GM12878 (cell line): ENCODE results near the gene POLK. TPM values are rescaled to one million over a fixed set of nuclear protein-coding genes. Genes with fewer than 3 reads are reported as not detected.

ENCODE experiments used
- ATAC-seq: fragments of 200-7000 bp; cut with Tn5 transposase; 3 replicates; pipeline ENCODE4 v1.9.1; 2020; ENCODE audit warnings: mild to moderate bottlenecking, moderate library complexity
- BruUV-seq: library from RNA; stranded (reverse); fragments of 400-500 nt; replicated peaks from 2 replicates; lab custom pipeline; 2021; lab: Mats Ljungman, UMichigan
- CTCF ChIA-PET: fragments of 300-600 bp; sonication (Branson Sonifier 250); formaldehyde crosslinking; extraction: SDS; loops from one replicate; lab custom pipeline; 2021; ENCODE audit warnings: inconsistent platforms; lab: Yijun Ruan, JAX
- POLR2A ChIA-PET: fragments of 350-600 bp; formaldehyde crosslinking; extraction: SDS; loops from one replicate; lab custom pipeline; 2021; ENCODE audit warnings: inconsistent platforms; lab: Charles Lee
- RAD21 ChIA-PET: fragments of 300-600 bp; sonication (Branson Sonifier 250); formaldehyde crosslinking; loops from one replicate; lab custom pipeline; 2023; ENCODE audit warnings: antibody characterized with exemption; ENCODE audit not compliant: unreplicated experiment; lab: Charles Lee
- SMC1A ChIA-PET: fragments of 300-600 bp; sonication (Branson Sonifier 250); formaldehyde crosslinking; loops from one replicate; lab custom pipeline; 2023; ENCODE audit not compliant: unreplicated experiment, uncharacterized antibody; lab: Charles Lee
- DNase-seq: peaks from one replicate; pipeline ENCODE4 v3.0.0-alpha.2; 2011; ENCODE audit warnings: low read depth, low spot score
- FAIRE-seq: peaks from 3 replicates; lab custom pipeline; 2011; peaks lifted over from hg19 to GRCh38; lab: Jason Lieb, UNC
- H2AFZ ChIP-seq: 2 replicates; pipeline ENCODE4 v1.6.0; 2011; ENCODE audit warnings: low read depth, low read length, control low read depth; ENCODE audit not compliant: control insufficient read depth
- H3K27ac ChIP-seq: 2 replicates; pipeline ENCODE4 v1.5.1; 2011; ENCODE audit warnings: control low read depth; ENCODE audit not compliant: control insufficient read depth, insufficient read depth
- H3K27me3 ChIP-seq, 2 experiments: replicated peaks in 1 of 2; 2 replicates each; pipeline versions ENCODE4 v1.6.0 to v1.6.1; 2011; ENCODE audit warnings: low read length in 1 of 2; ENCODE audit not compliant: control insufficient read depth in 2 of 2, insufficient read depth in 2 of 2
- H3K36me3 ChIP-seq, 2 experiments: 2 replicates each; pipeline ENCODE4 v1.5.1; 2011; ENCODE audit warnings: low read length in 1 of 2; ENCODE audit not compliant: control insufficient read depth in 2 of 2, insufficient read depth in 2 of 2
- H3K4me1 ChIP-seq: 2 replicates; pipeline ENCODE4 v1.6.1; 2011; ENCODE audit warnings: mild to moderate bottlenecking, low read length, moderate library complexity, mixed read lengths; ENCODE audit not compliant: control insufficient read depth, insufficient read depth
- H3K4me2 ChIP-seq: 2 replicates; pipeline ENCODE4 v1.6.0; 2011; ENCODE audit warnings: control low read depth; ENCODE audit not compliant: control insufficient read depth, insufficient read depth
- H3K4me3 ChIP-seq: fragments of 200-600 bp; sonication (generic); 2 replicates; pipeline ENCODE4 v1.5.1; 2016
- H3K79me2 ChIP-seq: 2 replicates; pipeline ENCODE4 v1.6.0; 2011; ENCODE audit warnings: low read length; ENCODE audit not compliant: control insufficient read depth, insufficient read depth
- H3K9ac ChIP-seq: 2 replicates; pipeline ENCODE4 v1.8.0; 2011; ENCODE audit warnings: low read length, control low read depth, mixed read lengths; ENCODE audit not compliant: control insufficient read depth, insufficient read depth
- H3K9me3 ChIP-seq: replicated peaks from 3 replicates; pipeline ENCODE4 v1.5.1; 2011; ENCODE audit warnings: mild to moderate bottlenecking, low read length; ENCODE audit not compliant: control insufficient read depth, insufficient read depth
- H4K20me1 ChIP-seq: 2 replicates; pipeline ENCODE4 v1.6.0; 2011; ENCODE audit not compliant: control insufficient read depth, insufficient read depth
- BCL11A ChIP-seq: IDR thresholded peaks from 2 replicates; pipeline ENCODE4 v1.6.1; 2011; ENCODE audit warnings: low read depth, low read length
- EED ChIP-seq: sonication (generic); IDR thresholded peaks from 2 replicates; pipeline ENCODE4 v1.6.1; 2016; ENCODE audit warnings: antibody characterized with exemption, low read depth
- KLF5 ChIP-seq: fragments of 450-650 bp; IDR thresholded peaks from 2 replicates; pipeline ENCODE4 v1.6.1; 2014; ENCODE audit warnings: mild to moderate bottlenecking; ENCODE audit not compliant: partially characterized antibody
- NR2C1 ChIP-seq: fragments of 450-650 bp; IDR thresholded peaks from 2 replicates; pipeline ENCODE4 v1.6.1; 2017; ENCODE audit warnings: antibody characterized with exemption, mild to moderate bottlenecking, moderate library complexity
- WGBS: methylation state at CpG from one replicate; pipeline ENCODE4 v1.1.6; 2016; ENCODE audit warnings: low lambda C conversion rate; ENCODE audit not compliant: insufficient replicate concordance, insufficient coverage; ENCODE audit errors: missing lambda C conversion rate; 5-methylcytosine and 5-hydroxymethylcytosine counted together
- in situ Hi-C: fragments of 300-500 bp; cut with MboI; formaldehyde crosslinking; loops from 9 replicates; pipeline ENCODE4 v1.14.3; 2018; ENCODE audit warnings: mixed read lengths
- intact Hi-C: fragments of 100-400 bp; cut with micrococcal nuclease; formaldehyde crosslinking; loops from one replicate; pipeline ENCODE4 v1.14.2; 2022; ENCODE audit not compliant: unreplicated experiment
- polyA plus RNA-seq, 11 experiments: library from polyadenylated mRNA; depleted of rRNA in 4 of 11; unstranded in 6 of 11; stranded (reverse) in 5 of 11; fragments of >200 nt; fragmentation: Nextera tagmentation in 4 of 11; fragmentation: Illumina TruSeq in 1 of 11; extraction: Ambion mirVana in 4 of 11; extraction: Trizol in 1 of 11; gene quantifications; 1 replicate in 1 of 11; 2 replicates in 10 of 11; pipeline versions ENCODE4 v1.2.1 to v1.2.3, GENCODE V29; 2011 to 2016; ENCODE audit warnings: inconsistent platforms in 2 of 11, missing spikeins in 2 of 11, low read depth in 1 of 11
- total RNA-seq, 4 experiments: library from RNA; depleted of rRNA in 3 of 4; stranded (reverse); fragments of >200 nt in 3 of 4; fragmentation: Illumina TruSeq in 1 of 4; extraction: Trizol in 1 of 4; gene quantifications; 2 replicates each; pipeline versions ENCODE4 v1.2.1 to v1.2.3, GENCODE V29; 2013 to 2021
- TF ChIP-seq, protein P1 (sequence below), 3 experiments: IDR thresholded peaks in 2 of 3; conservative IDR thresholded peaks in 1 of 3; 2 replicates each; pipeline ENCODE4 v1.5.1; 2011; ENCODE audit warnings: low read depth in 3 of 3, low read length in 3 of 3, mild to moderate bottlenecking in 3 of 3, control low read depth in 2 of 3, moderate library complexity in 2 of 3, inconsistent platforms in 1 of 3, mixed read lengths in 1 of 3; ENCODE audit not compliant: control insufficient read depth in 2 of 3, insufficient read depth in 1 of 3; ENCODE audit errors: extremely low read depth in 1 of 3
- TF ChIP-seq, protein P2 (sequence below): fragments of 450-650 bp; IDR thresholded peaks from 2 replicates; pipeline ENCODE4 v1.6.1; 2018; ENCODE audit warnings: mild to moderate bottlenecking, low read depth, moderate library complexity; ENCODE audit not compliant: partially characterized antibody
- TF ChIP-seq, protein P3 (sequence below): fragments of 450-650 bp; conservative IDR thresholded peaks from 2 replicates; pipeline ENCODE4 v1.6.1; 2017; ENCODE audit warnings: mild to moderate bottlenecking, moderate library complexity
- TF ChIP-seq, protein P4 (sequence below): fragments of 450-650 bp; IDR thresholded peaks from 2 replicates; pipeline ENCODE4 v1.6.1; 2018; ENCODE audit warnings: borderline replicate concordance, mild to moderate bottlenecking; ENCODE audit not compliant: partially characterized antibody

Gene POLK
- total and polyA plus RNA-seq, 10 of the 15 experiments (the other 5 are each of a cell fraction or from before 2014, with no cell fraction given) = 10.4 to 47.6 (median 29.0) TPM

DNA sequence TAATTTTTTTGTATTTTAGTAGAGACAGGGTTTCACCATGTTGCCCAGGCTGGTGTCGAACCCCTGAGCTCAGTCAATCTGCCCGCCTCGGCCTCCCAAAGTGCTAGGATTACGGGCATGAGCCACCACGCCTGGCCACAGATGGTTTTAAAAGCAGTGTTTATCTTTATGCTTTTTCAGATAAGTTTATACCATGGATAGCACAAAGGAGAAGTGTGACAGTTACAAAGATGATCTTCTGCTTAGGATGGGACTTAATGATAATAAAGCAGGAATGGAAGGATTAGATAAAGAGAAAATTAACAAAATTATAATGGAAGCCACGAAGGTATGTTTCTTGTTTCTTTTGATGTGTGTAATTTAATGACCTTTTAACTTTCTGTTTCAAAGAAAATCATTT lies 35.1 kb downstream of the POLK start:
- 89% methylated on average over 6 of the region's 6 CpGs for WGBS
- BruUV-seq = no TSS peak
- peaks cover 1% of the 10 kb centered on the region; the same call in 2 of the 3 replicates for H3K9me3 ChIP-seq
- ChIA-PET POLR2A (no interaction called here), RAD21 (interaction anchor here (1.0 to 1.6 kb wide), 2 partner anchors 29 to 34 kb away, joined by 3 to 4 read pairs; no protein-coding TSS in a partner anchor), SMC1A (interaction anchor here (0.6 kb wide), 1 partner anchor 171 kb away, joined by 3 read pairs; no protein-coding TSS in a partner anchor), CTCF (no interaction called here)
- no peaks in the 10 kb centered on the region for H4K20me1 ChIP-seq
- H3K4me3 ChIP-seq = no peak overlapping the region
- TF ChIP-seq BCL11A (no peak), NR2C1 (no peak), EED (no peak), KLF5 (no peak)
- TF ChIP-seq, protein P1, sequence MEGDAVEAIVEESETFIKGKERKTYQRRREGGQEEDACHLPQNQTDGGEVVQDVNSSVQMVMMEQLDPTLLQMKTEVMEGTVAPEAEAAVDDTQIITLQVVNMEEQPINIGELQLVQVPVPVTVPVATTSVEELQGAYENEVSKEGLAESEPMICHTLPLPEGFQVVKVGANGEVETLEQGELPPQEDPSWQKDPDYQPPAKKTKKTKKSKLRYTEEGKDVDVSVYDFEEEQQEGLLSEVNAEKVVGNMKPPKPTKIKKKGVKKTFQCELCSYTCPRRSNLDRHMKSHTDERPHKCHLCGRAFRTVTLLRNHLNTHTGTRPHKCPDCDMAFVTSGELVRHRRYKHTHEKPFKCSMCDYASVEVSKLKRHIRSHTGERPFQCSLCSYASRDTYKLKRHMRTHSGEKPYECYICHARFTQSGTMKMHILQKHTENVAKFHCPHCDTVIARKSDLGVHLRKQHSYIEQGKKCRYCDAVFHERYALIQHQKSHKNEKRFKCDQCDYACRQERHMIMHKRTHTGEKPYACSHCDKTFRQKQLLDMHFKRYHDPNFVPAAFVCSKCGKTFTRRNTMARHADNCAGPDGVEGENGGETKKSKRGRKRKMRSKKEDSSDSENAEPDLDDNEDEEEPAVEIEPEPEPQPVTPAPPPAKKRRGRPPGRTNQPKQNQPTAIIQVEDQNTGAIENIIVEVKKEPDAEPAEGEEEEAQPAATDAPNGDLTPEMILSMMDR (IDR thresholded peaks at IDR 0.05 in 2 of 3, conservative IDR thresholded peaks at IDR 0.05 in 1 of 3; ENCODE audit: control insufficient read depth in 2 of 3, extremely low read depth in 1 of 3, insufficient read depth in 1 of 3, low read depth in 3 of 3, low read length in 3 of 3) = no peak
- TF ChIP-seq, protein P2, sequence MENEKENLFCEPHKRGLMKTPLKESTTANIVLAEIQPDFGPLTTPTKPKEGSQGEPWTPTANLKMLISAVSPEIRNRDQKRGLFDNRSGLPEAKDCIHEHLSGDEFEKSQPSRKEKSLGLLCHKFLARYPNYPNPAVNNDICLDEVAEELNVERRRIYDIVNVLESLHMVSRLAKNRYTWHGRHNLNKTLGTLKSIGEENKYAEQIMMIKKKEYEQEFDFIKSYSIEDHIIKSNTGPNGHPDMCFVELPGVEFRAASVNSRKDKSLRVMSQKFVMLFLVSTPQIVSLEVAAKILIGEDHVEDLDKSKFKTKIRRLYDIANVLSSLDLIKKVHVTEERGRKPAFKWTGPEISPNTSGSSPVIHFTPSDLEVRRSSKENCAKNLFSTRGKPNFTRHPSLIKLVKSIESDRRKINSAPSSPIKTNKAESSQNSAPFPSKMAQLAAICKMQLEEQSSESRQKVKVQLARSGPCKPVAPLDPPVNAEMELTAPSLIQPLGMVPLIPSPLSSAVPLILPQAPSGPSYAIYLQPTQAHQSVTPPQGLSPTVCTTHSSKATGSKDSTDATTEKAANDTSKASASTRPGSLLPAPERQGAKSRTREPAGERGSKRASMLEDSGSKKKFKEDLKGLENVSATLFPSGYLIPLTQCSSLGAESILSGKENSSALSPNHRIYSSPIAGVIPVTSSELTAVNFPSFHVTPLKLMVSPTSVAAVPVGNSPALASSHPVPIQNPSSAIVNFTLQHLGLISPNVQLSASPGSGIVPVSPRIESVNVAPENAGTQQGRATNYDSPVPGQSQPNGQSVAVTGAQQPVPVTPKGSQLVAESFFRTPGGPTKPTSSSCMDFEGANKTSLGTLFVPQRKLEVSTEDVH = no peak
- TF ChIP-seq, protein P3, sequence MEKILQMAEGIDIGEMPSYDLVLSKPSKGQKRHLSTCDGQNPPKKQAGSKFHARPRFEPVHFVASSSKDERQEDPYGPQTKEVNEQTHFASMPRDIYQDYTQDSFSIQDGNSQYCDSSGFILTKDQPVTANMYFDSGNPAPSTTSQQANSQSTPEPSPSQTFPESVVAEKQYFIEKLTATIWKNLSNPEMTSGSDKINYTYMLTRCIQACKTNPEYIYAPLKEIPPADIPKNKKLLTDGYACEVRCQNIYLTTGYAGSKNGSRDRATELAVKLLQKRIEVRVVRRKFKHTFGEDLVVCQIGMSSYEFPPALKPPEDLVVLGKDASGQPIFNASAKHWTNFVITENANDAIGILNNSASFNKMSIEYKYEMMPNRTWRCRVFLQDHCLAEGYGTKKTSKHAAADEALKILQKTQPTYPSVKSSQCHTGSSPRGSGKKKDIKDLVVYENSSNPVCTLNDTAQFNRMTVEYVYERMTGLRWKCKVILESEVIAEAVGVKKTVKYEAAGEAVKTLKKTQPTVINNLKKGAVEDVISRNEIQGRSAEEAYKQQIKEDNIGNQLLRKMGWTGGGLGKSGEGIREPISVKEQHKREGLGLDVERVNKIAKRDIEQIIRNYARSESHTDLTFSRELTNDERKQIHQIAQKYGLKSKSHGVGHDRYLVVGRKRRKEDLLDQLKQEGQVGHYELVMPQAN = no peak
- TF ChIP-seq, protein P4, sequence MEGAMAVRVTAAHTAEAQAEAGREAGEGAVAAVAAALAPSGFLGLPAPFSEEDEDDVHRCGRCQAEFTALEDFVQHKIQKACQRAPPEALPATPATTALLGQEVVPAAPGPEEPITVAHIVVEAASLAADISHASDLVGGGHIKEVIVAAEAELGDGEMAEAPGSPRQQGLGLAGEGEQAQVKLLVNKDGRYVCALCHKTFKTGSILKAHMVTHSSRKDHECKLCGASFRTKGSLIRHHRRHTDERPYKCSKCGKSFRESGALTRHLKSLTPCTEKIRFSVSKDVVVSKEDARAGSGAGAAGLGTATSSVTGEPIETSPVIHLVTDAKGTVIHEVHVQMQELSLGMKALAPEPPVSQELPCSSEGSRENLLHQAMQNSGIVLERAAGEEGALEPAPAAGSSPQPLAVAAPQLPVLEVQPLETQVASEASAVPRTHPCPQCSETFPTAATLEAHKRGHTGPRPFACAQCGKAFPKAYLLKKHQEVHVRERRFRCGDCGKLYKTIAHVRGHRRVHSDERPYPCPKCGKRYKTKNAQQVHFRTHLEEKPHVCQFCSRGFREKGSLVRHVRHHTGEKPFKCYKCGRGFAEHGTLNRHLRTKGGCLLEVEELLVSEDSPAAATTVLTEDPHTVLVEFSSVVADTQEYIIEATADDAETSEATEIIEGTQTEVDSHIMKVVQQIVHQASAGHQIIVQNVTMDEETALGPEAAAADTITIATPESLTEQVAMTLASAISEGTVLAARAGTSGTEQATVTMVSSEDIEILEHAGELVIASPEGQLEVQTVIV = no peak
- H3K4me2 ChIP-seq = no peak overlapping the region
- DNase-seq (no peak), ATAC-seq (no peak), FAIRE-seq (no peak)
- H3K79me2 ChIP-seq = peaks cover 12% of the 10 kb centered on the region
- H3K9ac ChIP-seq = no peak overlapping the region
- no peak overlapping the region for H2AFZ ChIP-seq
- H3K36me3 ChIP-seq = peaks cover 2 to 4% of the 10 kb centered on the region in 2 experiments; a peak in 2 of 4 replicates
- in situ Hi-C loops (no loop called here), intact Hi-C loops (no loop called here)
- H3K4me1 ChIP-seq = no peaks in the 10 kb centered on the region
- no peaks in the 10 kb centered on the region for H3K27me3 ChIP-seq
- no peak overlapping the region for H3K27ac ChIP-seq
